IMR-90 (cell line): ENCODE measurements around the gene CRYM. TPM values are rescaled to one million over a fixed set of nuclear protein-coding genes. Genes with fewer than 3 reads are reported as not detected.

ENCODE experiments used
- ATAC-seq: fragments of 200-7000 bp; cut with Tn5 transposase; 2 replicates; pipeline ENCODE4 v1.9.1; 2020; ENCODE audit warnings: low read depth, mild to moderate bottlenecking, moderate library complexity
- BruUV-seq: library from RNA; stranded (reverse); fragments of 400-500 nt; replicated peaks from 2 replicates; lab custom pipeline; 2021; lab: Mats Ljungman, UMichigan
- CTCF ChIA-PET: fragments of 300-600 bp; formaldehyde crosslinking; extraction: SDS; loops from one replicate; lab custom pipeline; 2021; ENCODE audit warnings: antibody characterized with exemption; lab: Yijun Ruan, JAX
- POLR2A ChIA-PET: fragments of 300-600 bp; sonication (Branson Sonifier 250); formaldehyde crosslinking; loops from one replicate; lab custom pipeline; 2022; ENCODE audit warnings: antibody characterized with exemption; ENCODE audit not compliant: unreplicated experiment; lab: Charles Lee
- DNase-seq: peaks from one replicate; pipeline ENCODE4 v3.0.0; 2013
- H2AFZ ChIP-seq: replicated peaks from 2 replicates; pipeline ENCODE3; 2013; ENCODE audit warnings: low read length, mild to moderate bottlenecking; ENCODE audit not compliant: poor library complexity
- H2AK5ac ChIP-seq: 2 replicates; pipeline ENCODE4 v1.6.1; 2013; ENCODE audit warnings: low read depth, low read length, inconsistent platforms
- H2AK9ac ChIP-seq: replicated peaks from 2 replicates; pipeline ENCODE3; 2013; ENCODE audit warnings: mild to moderate bottlenecking, low read depth, low read length, moderate library complexity; ENCODE audit not compliant: poor library complexity
- H2BK120ac ChIP-seq: 2 replicates; pipeline ENCODE4 v1.6.1; 2013; ENCODE audit warnings: low read depth, low read length, inconsistent platforms
- H2BK15ac ChIP-seq: 3 replicates; pipeline ENCODE4 v1.6.1; 2013; ENCODE audit warnings: low read depth, low read length, inconsistent platforms
- H2BK20ac ChIP-seq: 2 replicates; pipeline ENCODE4 v1.6.1; 2013; ENCODE audit warnings: low read depth, mild to moderate bottlenecking, inconsistent platforms, low read length, moderate library complexity
- H2BK5ac ChIP-seq: 2 replicates; pipeline ENCODE4 v1.6.1; 2013; ENCODE audit warnings: mild to moderate bottlenecking, low read depth, low read length, inconsistent platforms; ENCODE audit not compliant: poor library complexity, severe bottlenecking
- H3K14ac ChIP-seq: replicated peaks from 2 replicates; pipeline ENCODE4 v1.6.1; 2013; ENCODE audit warnings: low read depth, low read length, inconsistent platforms
- H3K18ac ChIP-seq: 2 replicates; pipeline ENCODE4 v1.6.1; 2013; ENCODE audit warnings: low read depth, low read length, control low read depth
- H3K23ac ChIP-seq: 2 replicates; pipeline ENCODE4 v1.6.1; 2013; ENCODE audit warnings: low read depth, low read length, inconsistent platforms
- H3K27ac ChIP-seq: 2 replicates; pipeline ENCODE4 v1.5.1; 2013; ENCODE audit warnings: mild to moderate bottlenecking, control low read depth, low read length; ENCODE audit not compliant: insufficient read depth
- H3K27me3 ChIP-seq: 2 replicates; pipeline ENCODE4 v1.6.1; 2013; ENCODE audit warnings: low read length; ENCODE audit not compliant: control insufficient read depth, insufficient read depth
- H3K36me3 ChIP-seq: 2 replicates; pipeline ENCODE4 v1.6.1; 2013; ENCODE audit warnings: low read length, mixed read lengths; ENCODE audit not compliant: control insufficient read depth, insufficient read depth
- H3K4ac ChIP-seq: 2 replicates; pipeline ENCODE4 v1.6.1; 2013; ENCODE audit warnings: low read depth, low read length, inconsistent platforms
- H3K4me1 ChIP-seq: 2 replicates; pipeline ENCODE4 v1.6.1; 2013; ENCODE audit warnings: low read length, mixed read lengths; ENCODE audit not compliant: control insufficient read depth, insufficient read depth
- H3K4me2 ChIP-seq: 2 replicates; pipeline ENCODE4 v1.6.1; 2013; ENCODE audit warnings: low read depth, mild to moderate bottlenecking, control low read depth, low read length, moderate library complexity
- H3K4me3 ChIP-seq: 2 replicates; pipeline ENCODE4 v1.5.1; 2013; ENCODE audit warnings: low read depth, mild to moderate bottlenecking, control low read depth, low read length, moderate library complexity; ENCODE audit not compliant: insufficient read depth
- H3K56ac ChIP-seq: 2 replicates; pipeline ENCODE4 v1.6.1; 2013; ENCODE audit warnings: low read length, inconsistent platforms; ENCODE audit not compliant: insufficient read depth; ENCODE audit errors: extremely low read depth
- H3K79me1 ChIP-seq, 2 experiments: 2 replicates each; pipeline ENCODE4 v1.6.1; 2013; ENCODE audit warnings: low read length in 2 of 2, inconsistent platforms in 1 of 2, low read depth in 1 of 2
- H3K9ac ChIP-seq: 2 replicates; pipeline ENCODE4 v1.6.1; 2013; ENCODE audit warnings: low read depth, low read length, control low read depth
- H3K9me1 ChIP-seq: 2 replicates; pipeline ENCODE4 v1.6.1; 2013; ENCODE audit warnings: low read length, inconsistent platforms; ENCODE audit not compliant: insufficient read depth
- H3K9me3 ChIP-seq: 2 replicates; pipeline ENCODE4 v1.6.1; 2013; ENCODE audit warnings: low read length; ENCODE audit not compliant: control insufficient read depth, insufficient read depth
- H4K20me1 ChIP-seq: 2 replicates; pipeline ENCODE4 v1.6.1; 2013; ENCODE audit warnings: low read length, inconsistent platforms; ENCODE audit not compliant: insufficient read depth
- H4K5ac ChIP-seq: 2 replicates; pipeline ENCODE4 v1.6.1; 2013; ENCODE audit warnings: mild to moderate bottlenecking, low read depth, low read length, control low read depth
- H4K8ac ChIP-seq, 2 experiments: 2 replicates each; pipeline ENCODE4 v1.6.1; 2013; ENCODE audit warnings: low read depth in 2 of 2, low read length in 2 of 2, control low read depth in 1 of 2, inconsistent platforms in 1 of 2
- H4K91ac ChIP-seq: 2 replicates; pipeline ENCODE4 v1.6.1; 2013; ENCODE audit warnings: low read depth, low read length, inconsistent platforms; ENCODE audit not compliant: insufficient read depth
- BHLHE40 ChIP-seq: fragments of 150-350 bp; IDR thresholded peaks from 2 replicates; pipeline ENCODE4 v1.6.1; 2016; ENCODE audit warnings: mild to moderate bottlenecking, low read depth, low read length
- CHD1 ChIP-seq: IDR thresholded peaks from 2 replicates; pipeline ENCODE4 v1.6.1; 2012; ENCODE audit warnings: low read depth, low read length, improper control_type of control experiment
- MAFK ChIP-seq: IDR thresholded peaks from 2 replicates; pipeline ENCODE4 v1.6.1; 2012; ENCODE audit warnings: low read depth, low read length, improper control_type of control experiment
- MAZ ChIP-seq: IDR thresholded peaks from 2 replicates; pipeline ENCODE4 v1.6.1; 2012; ENCODE audit warnings: low read depth, mild to moderate bottlenecking, low read length, improper control_type of control experiment, moderate library complexity, borderline replicate concordance
- MXI1 ChIP-seq: IDR thresholded peaks from 2 replicates; pipeline ENCODE4 v1.6.1; 2012; ENCODE audit warnings: low read depth, mild to moderate bottlenecking, low read length, moderate library complexity, borderline replicate concordance
- NFE2L2 ChIP-seq: fragments of 150-350 bp; IDR thresholded peaks from 2 replicates; pipeline ENCODE4 v1.6.1; 2016; ENCODE audit warnings: low read depth, mild to moderate bottlenecking, low read length
- POLR2A ChIP-seq: IDR thresholded peaks from 2 replicates; pipeline ENCODE4 v1.6.1; 2012; ENCODE audit warnings: mild to moderate bottlenecking, low read depth, low read length
- RAD21 ChIP-seq: IDR thresholded peaks from 2 replicates; pipeline ENCODE4 v1.6.1; 2012; ENCODE audit warnings: low read length, improper control_type of control experiment
- RCOR1 ChIP-seq: IDR thresholded peaks from 2 replicates; pipeline ENCODE4 v1.6.1; 2012; ENCODE audit warnings: mild to moderate bottlenecking, low read length, improper control_type of control experiment; ENCODE audit not compliant: insufficient replicate concordance
- RFX5 ChIP-seq: IDR thresholded peaks from 2 replicates; pipeline ENCODE4 v1.8.0; 2012; ENCODE audit warnings: low read depth, mild to moderate bottlenecking, low read length, moderate library complexity
- SMC3 ChIP-seq: fragments of 150-350 bp; IDR thresholded peaks from 2 replicates; pipeline ENCODE4 v1.6.1; 2016; ENCODE audit warnings: low read depth, mild to moderate bottlenecking, antibody characterized with exemption, low read length, moderate library complexity
- WGBS, 2 experiments: methylation state at CpG; one replicate each; pipeline versions ENCODE4 v1.1.5 to v1.1.7; 2013; ENCODE audit warnings: missing lambda C conversion rate in 2 of 2; ENCODE audit not compliant: insufficient read length in 1 of 2; ENCODE audit errors: extremely low coverage in 2 of 2; 5-methylcytosine and 5-hydroxymethylcytosine counted together
- dilution Hi-C: fragments of 300-500 bp; cut with HindIII; formaldehyde crosslinking; loops from one replicate; pipeline ENCODE4 v1.14.3; 2018; ENCODE audit warnings: low sequenced_read_pairs; ENCODE audit not compliant: unreplicated experiment
- in situ Hi-C: fragments of 300-500 bp; cut with MboI; formaldehyde crosslinking; loops from 3 replicates; pipeline ENCODE4 v1.14.3; 2019; ENCODE audit warnings: low sequenced_read_pairs, inconsistent platforms, mixed read lengths
- intact Hi-C: fragments of 100-400 bp; cut with micrococcal nuclease; formaldehyde crosslinking; loops from 2 replicates; pipeline ENCODE4 v1.10.0; 2022
- polyA plus RNA-seq, 3 experiments: library from polyadenylated mRNA; depleted of rRNA; stranded (reverse); fragments of >200 nt; gene quantifications; 2 replicates each; pipeline ENCODE4 v1.2.3, GENCODE V29; 2012; ENCODE audit warnings: low replicate concordance in 1 of 3
- total RNA-seq: library from RNA; depleted of rRNA; stranded (reverse); fragments of >200 nt; gene quantifications from 2 replicates; pipeline ENCODE4 v1.2.3, GENCODE V29; 2012
- TF ChIP-seq, protein P1 (sequence below): conservative IDR thresholded peaks from 2 replicates; pipeline ENCODE4 v1.5.1; 2012; ENCODE audit warnings: mild to moderate bottlenecking, low read depth, low read length, improper control_type of control experiment
- TF ChIP-seq, protein P2 (sequence below): fragments of 150-350 bp; IDR thresholded peaks from 2 replicates; pipeline ENCODE4 v1.6.1; 2016; ENCODE audit warnings: low read depth, mild to moderate bottlenecking, low read length, moderate library complexity, borderline replicate concordance
- TF ChIP-seq, protein P3 (sequence below): fragments of 150-350 bp; IDR thresholded peaks from 2 replicates; pipeline ENCODE4 v1.6.1; 2017; ENCODE audit warnings: mild to moderate bottlenecking, antibody characterized with exemption, low read length, low read depth

CRYM gene
- total and polyA plus RNA-seq, 2 of the 4 experiments (the other 2 are of a cell fraction): not detected

DNA sequence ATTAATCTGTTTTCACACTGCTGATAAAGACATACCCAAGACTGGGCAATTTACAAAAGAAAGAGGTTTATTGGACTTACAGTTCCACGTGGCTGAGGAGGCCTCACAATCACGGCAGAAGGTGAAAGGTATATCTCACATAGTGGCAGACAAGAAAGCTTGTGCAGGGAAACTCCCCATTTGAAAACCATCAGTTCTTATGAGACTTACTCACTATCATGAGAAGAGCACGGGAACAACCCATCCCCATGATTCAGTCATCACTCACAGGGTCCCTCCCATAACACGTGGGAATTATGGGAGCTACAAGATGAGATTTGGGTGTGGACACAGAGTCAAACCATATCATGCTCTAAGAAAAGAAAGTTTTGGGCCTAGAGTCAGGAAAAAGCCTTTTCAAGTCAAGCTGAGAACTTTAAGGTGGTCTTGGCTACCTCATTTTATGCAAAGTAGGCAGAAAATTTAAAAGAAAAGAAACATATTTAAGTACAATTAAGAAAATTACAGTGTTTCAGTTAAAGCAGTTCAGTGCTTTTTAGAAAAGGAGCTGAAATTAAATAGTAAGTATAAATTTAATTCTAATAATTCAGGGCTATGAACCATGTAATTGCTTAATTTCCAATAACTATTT lies 24.9 kb upstream of the CRYM start:
- H3K9me1 ChIP-seq: no peaks in the 10 kb centered on the region
- peak overlapping the region; percentile 48; the same call in 1 of the 2 replicates for H3K14ac ChIP-seq
- peaks cover 4% of the 10 kb centered on the region in 2 experiments; a peak in 2 of 4 replicates for H3K79me1 ChIP-seq
- H3K18ac ChIP-seq: peak overlapping the region; percentile 53; the same call in 1 of the 2 replicates
- intact Hi-C loops: loop anchor here (5.0 kb wide), 3 partner anchors 254 to 1374 kb away; partner anchors contain the start of genes ERI2 and REXO5
- DNase-seq (peak; percentile 93), ATAC-seq (no peak)
- H4K20me1 ChIP-seq: no peaks in the 10 kb centered on the region
- H4K5ac ChIP-seq: peak overlapping the region; percentile 68; the same call in 1 of the 2 replicates
- no peak overlapping the region for H2BK5ac ChIP-seq
- POLR2A ChIA-PET: no interaction called here
- no peak overlapping the region for H2AFZ ChIP-seq
- H3K9me3 ChIP-seq: no peaks in the 10 kb centered on the region
- no peak overlapping the region for H2BK20ac ChIP-seq
- H3K4me3 ChIP-seq: peak overlapping the region; percentile 20; the same call in 1 of the 2 replicates
- H3K4me1 ChIP-seq: peaks cover 5% of the 10 kb centered on the region
- peak overlapping the region; percentile 68; the same call in 1 of the 2 replicates for H2BK120ac ChIP-seq
- WGBS, 2 experiments: no CpG with 5 or more reads among the region's 4 CpGs
- H3K9ac ChIP-seq: no peak overlapping the region
- H3K56ac ChIP-seq: no peak overlapping the region
- peak overlapping the region; percentile 49 to 91; a peak in 3 of 4 replicates for H4K8ac ChIP-seq
- H3K27me3 ChIP-seq: no peaks in the 10 kb centered on the region
- H3K36me3 ChIP-seq: no peaks in the 10 kb centered on the region
- H2BK15ac ChIP-seq: no peak overlapping the region
- CTCF ChIA-PET: interaction anchor here (2.0 kb wide), 1 partner anchor 114 kb away, joined by 5 read pairs; no protein-coding TSS in a partner anchor
- peak overlapping the region; percentile 58; the same call in 1 of the 2 replicates for H3K4me2 ChIP-seq
- no peak overlapping the region for H4K91ac ChIP-seq
- H2AK9ac ChIP-seq: no peak overlapping the region
- no peak overlapping the region for H3K27ac ChIP-seq
- H3K4ac ChIP-seq: peak overlapping the region; percentile 67; the same call in 1 of the 2 replicates
- in situ Hi-C loops: no loop called here
- dilution Hi-C loops: no loop called here
- H3K23ac ChIP-seq: no peak overlapping the region
- H2AK5ac ChIP-seq: no peak overlapping the region
- BruUV-seq: no TSS peak
- TF ChIP-seq BHLHE40 (peak; percentile 63; the same call in 1 of the 2 replicates), SMC3 (no peak), RCOR1 (no peak), MAFK (peak; percentile 80), RAD21 (no peak), NFE2L2 (no peak), RFX5 (no peak), MAZ (no peak), MXI1 (no peak), POLR2A (peak; percentile 62), CHD1 (no peak)
- TF ChIP-seq, protein P1, sequence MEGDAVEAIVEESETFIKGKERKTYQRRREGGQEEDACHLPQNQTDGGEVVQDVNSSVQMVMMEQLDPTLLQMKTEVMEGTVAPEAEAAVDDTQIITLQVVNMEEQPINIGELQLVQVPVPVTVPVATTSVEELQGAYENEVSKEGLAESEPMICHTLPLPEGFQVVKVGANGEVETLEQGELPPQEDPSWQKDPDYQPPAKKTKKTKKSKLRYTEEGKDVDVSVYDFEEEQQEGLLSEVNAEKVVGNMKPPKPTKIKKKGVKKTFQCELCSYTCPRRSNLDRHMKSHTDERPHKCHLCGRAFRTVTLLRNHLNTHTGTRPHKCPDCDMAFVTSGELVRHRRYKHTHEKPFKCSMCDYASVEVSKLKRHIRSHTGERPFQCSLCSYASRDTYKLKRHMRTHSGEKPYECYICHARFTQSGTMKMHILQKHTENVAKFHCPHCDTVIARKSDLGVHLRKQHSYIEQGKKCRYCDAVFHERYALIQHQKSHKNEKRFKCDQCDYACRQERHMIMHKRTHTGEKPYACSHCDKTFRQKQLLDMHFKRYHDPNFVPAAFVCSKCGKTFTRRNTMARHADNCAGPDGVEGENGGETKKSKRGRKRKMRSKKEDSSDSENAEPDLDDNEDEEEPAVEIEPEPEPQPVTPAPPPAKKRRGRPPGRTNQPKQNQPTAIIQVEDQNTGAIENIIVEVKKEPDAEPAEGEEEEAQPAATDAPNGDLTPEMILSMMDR: no peak
- TF ChIP-seq, protein P2, sequence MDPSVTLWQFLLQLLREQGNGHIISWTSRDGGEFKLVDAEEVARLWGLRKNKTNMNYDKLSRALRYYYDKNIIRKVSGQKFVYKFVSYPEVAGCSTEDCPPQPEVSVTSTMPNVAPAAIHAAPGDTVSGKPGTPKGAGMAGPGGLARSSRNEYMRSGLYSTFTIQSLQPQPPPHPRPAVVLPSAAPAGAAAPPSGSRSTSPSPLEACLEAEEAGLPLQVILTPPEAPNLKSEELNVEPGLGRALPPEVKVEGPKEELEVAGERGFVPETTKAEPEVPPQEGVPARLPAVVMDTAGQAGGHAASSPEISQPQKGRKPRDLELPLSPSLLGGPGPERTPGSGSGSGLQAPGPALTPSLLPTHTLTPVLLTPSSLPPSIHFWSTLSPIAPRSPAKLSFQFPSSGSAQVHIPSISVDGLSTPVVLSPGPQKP: no peak
- TF ChIP-seq, protein P3, sequence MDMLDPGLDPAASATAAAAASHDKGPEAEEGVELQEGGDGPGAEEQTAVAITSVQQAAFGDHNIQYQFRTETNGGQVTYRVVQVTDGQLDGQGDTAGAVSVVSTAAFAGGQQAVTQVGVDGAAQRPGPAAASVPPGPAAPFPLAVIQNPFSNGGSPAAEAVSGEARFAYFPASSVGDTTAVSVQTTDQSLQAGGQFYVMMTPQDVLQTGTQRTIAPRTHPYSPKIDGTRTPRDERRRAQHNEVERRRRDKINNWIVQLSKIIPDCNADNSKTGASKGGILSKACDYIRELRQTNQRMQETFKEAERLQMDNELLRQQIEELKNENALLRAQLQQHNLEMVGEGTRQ: peak; percentile 60; the same call in 1 of the 2 replicates
